ENCODE measurements around the gene ZNF467.
A peak's percentile ranks its signal among the peaks of the same experiment; 100 is the strongest.

Gene ZNF467

DNA sequence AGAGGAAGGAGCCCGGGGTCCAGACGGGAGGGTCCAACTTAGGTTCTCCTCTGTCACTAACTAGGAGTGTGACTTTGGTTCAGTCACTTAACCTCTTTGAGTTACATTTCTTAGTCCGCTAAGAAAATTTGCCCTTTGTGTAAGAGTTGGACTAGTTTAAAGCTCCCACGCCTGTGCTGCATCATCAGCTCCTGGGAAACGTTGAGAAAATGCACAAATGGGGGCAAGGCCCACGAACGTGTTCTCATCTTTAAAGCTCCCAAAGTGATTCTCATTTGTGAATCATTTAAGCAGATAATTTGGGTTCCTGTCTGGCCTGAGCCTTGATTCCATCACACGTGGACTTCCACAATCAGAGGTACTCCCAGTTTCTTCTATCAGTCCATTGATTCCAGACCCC is 6.3 kb downstream of the ZNF467 start:
- no peak for DNase-seq

DNA sequence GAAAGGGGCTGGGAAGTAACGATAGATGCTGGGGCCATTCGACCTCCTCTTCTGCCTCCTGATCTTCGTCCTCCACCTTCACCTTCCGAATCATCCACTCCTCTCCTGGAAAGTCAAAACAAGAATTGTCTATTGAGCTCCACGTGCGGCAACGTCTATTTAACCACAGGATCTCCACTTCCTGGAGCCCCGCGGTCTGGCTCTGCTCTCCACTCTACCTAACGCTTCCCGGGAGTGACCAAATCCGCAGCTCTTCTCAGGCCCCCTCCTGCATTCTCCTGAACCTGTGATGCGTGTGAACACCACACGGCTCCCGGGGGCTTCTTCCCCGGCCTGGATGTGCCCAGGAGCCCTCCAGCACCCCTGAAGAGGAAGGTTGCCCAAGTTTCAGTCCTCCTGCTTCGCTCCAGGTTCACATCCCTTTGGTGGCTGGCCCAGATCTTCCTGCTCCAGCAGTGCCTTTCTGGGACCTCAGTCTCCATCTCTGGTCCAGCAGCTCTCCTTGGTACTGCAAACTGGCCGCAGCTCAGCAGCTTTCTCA is 7.2 kb downstream of the ZNF467 start:
- no peak for DNase-seq

DNA sequence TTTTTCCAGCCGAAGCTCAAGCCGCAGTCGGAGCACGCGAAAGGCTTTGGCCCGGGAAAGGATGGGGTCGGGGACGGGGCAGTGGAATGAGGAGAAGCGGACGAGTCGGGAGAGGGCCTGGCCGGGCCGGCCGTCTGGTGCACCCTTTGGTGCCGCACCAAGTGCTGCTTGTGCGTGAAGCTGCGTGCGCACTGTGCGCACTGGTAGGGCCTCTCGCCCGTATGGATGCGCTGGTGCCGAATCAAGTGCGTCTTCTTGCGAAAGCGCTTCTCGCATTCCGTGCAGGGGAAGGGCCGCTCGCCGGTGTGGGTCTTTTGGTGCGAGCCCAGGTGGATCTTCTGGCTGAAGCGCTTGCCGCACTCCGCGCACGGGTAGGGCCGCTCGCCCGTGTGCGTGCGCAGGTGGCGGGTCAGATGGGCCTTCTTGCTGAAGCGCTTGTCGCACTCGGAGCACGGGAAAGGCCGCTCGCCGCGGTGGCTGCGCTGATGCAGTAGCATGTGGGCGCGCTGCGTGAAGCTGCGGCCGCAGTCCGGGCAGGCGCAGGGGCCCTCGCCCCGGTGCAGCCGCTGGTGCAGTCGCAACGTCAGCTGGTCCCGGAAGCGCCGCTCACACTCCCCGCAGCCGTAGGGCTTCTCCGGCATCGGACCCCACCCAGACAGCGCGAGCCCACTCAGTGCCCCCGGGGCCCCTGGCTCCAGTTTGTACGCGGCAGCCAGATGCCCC is 7.8 kb downstream of the ZNF467 start:
- DNase-seq: no peak

DNA sequence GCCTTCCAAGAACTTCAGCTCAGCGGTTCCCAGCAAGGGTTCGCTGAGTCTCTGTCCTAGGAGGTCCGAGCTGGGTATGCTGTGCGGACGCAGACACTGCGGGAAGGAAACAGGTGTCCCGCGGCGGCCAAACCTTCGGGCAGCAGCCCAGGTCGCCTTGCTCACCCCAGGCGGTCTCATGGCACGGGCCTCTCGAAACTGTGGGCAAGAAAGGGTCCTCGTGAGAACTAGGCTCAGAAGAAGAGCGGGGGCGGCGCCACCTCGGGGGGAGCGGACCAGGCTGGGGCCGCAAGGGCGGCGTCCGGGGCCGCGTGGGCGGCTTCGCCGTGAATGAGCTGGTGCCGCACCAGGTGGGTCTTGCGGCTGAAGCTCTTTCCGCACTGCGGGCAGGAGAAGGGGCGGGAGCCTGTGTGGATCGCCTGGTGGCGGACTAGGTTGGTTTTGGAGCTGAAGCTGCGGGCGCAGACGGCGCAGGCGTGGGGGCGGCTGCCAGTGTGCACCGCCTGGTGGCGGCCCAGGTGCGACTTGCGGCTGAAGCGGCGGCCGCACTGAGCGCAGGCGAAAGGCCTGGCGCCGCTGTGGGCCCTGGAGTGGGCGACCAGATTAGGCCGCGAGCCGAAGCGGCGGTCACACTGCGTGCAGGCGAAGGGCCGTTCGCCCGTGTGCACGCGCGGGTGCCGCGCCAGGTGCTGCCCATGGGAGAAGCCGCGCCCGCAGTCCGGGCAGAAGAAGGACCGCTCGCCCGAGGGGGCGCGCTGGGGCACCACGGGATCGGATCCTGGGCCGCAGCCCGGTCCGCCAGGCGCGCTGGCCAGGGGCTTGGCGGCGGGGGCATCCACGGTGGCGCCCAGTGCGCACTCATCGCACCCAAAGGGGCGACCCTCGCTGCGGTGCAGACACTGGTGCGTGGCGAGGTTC is 8.6 kb downstream of the ZNF467 start:
- DNase-seq: no peak

DNA sequence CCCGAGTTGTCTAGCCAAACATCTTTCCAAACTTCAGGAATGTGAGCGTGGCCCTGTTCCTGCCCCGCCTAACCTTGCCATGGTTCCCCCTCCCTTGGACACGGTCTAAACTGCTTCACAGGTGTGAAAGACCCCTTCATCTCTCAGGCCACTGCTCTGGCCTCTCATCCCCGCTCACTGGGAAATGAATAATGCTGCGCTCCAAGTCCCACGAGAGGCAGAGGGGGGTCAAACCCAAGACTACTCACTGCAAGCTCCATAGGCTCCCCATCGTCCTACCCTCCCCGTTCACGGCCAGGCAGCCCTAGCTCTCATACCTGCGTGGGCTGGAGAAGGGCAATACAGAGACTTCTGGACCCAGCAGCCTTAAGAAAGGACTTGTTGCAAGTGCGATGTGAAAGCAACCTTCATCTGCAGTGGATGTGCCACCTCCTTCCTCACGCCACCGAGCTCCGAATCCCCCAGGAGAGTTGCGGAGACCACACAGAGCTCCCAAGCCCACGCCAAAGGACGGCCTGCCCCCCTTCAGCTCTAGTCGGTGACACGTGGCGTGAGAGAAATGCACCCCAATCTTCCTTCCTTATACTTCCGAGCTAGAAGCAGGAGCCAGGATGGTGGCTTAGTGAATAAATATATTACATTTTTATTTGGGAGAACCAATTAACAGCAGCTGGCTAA is 9.7 kb downstream of the ZNF467 start:
- no peak for DNase-seq

DNA sequence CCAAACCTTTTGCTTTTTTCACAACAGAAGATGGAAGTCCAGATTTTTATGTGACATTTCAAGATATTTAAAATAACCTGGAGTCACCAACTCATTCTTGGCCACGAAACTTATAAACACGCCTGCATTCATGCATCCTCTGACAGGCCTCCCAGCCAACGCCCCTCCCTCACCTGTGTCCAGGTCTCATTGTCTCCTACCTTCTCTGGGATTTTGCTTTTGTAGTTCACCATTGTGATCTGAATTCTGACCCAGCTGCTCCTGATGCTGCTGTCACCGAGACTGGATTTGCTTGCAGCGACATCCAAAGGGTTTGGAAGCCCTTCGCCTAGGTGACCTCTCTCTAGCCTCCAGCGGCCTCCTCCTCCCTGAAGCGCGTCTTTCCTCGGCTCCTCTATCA is 10.8 kb downstream of the ZNF467 start:
- DNase-seq: no peak

DNA sequence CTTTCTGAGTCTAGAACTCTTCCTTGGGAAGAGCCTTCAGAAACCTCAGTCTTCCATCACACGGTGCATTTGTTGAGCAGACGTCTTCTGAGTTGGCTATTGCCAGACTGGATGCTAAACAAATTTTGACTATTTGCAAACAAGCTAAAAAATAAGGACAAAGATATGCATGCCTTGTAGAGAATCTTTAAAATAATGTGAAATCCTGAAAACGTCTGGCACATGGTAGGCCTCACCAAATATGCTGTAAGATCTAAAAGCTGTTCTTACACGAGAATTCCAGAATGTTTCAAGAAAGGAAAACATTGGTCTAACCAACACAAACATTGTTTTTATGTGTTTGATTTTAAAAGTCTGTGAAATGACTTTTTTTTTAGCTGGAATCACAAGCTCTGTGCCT is 11.3 kb downstream of the ZNF467 start:
- DNase-seq: no peak

DNA sequence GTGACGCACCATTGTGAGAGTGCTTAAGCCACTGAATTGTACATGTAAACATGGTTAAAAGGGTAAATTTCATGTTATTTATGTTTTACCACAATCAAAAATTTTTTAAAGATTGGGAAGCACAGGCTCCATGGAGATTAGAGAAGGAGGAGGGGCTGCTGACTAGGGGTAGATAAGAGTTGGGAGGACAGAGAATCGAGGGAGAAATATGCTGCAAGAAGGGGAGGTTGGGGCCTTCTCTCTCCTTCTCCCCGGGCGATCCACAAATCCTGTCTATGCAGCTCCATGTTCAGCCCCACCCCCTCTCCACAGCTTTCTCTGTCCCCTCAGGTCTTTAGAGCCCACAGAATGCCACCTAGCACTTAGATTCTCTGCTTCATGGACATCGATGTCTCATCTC is 12.1 kb downstream of the ZNF467 start:
- DNase-seq: no peak

DNA sequence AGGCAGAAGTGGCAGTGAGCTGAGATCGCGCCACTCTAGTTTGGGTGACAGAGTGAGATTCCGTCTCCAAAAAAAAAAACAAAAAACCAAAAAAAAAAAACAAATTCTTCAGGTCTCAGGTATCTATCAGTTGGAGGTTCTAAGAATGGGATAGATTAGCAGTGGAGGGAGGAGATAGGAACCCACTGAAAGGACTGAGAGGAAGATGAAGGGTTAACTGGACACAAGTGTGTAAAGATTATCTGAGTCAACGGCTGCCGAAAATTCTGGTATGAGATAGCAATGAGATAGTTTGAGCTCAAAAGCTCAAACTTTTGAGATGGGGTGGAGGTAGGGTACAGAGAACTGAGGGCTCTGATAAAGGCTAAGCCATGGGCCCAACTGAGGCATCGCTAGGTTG is 12.8 kb downstream of the ZNF467 start:
- no peak for DNase-seq

DNA sequence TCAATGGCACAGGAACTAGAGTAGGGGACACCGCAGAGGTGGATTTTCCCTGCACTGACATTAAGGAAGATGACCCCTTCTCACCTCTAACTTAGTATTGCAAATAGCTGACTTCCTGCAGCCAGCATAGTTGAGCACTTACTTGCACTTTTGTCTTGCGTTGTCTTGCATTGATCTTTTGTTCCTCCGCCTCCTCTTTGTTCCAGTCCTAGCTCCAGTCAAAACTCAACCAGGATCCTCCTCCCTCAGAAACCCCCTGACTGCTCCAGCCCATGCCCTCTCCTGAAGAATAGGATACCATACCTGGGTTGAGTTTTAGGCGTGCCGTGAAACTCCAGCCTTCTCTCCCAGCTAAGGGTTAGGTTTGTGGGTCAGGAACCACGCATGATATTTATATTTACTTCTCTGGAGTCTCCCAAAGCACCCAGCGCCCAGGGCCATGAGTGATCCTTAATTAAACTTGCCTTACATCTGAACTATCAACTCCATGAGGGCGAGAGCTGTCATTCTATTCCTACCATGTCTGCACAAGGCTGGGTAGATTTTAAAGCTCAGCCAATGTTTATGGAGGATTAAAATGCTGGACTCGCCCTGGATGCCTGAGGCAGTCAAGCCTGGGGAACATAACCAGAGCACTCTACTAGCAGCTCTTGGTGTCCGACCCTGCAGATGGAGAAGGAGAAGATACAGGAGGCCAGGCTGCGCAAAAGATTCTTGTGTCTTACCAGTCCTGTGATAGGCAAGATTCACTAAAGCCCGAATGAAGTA is 14.1 kb downstream of the ZNF467 start:
- DNase-seq: no peak

DNA sequence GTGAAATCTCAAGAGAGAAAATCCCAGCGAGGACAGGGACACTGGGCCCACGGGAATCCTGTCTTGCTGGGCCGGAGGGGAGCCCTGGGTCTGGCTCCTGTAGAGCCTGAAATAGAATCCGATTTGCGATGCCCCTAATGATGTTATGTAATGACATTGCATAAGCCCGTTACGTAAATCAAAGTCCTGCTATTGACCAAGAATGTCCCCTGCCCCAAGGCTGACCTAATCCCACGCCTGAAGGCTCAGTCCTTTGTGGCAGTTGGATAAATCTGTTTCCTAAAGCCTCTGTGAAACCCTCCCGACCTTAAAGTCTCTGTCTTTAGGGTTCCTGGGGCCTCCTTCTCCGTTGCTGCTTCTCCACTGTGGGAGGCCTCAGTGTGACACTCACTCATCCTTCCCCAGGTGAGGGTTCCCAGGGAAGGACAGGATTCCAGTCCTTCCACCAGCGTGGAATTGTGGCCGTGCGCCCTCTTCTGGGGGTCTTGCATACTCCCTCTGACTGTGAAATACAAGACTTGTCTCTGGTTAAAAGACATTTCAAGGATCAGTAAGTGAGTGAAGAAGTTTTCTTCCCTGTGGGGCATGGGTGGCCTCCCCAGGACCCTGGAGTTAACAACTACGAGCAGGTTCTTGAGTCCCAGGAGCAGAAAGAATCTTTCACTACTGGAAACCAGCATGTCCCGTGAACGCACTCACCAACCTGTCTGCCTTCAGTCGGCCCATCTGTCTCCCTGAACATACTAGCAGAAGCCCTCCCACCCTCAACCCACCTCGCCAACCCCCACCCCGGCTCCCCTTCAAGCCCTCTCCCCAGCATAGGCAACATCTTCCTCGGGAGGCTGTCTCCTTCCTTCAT is 19.8 kb downstream of the ZNF467 start:
- DNase-seq: no peak

DNA sequence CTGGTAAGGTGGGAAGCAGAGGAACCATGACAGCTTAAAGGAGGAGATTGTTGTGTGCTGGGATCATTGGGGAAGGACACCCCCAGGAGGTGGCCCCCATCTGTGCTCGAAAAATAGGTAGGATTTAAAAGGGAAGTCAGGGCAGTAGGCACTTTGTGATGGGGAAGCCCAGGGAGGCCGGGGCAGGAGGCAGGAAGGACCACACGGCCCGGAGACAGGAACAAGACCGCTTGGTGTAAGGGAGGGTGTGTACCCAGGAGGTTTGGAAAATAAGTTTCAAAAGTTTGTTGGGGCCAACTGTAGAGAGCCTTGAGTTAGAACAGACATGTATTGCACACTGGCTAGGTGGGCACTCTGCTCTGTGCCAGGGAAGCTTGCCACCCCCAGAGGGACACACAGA is 20.7 kb downstream of the ZNF467 start:
- no peak for DNase-seq

DNA sequence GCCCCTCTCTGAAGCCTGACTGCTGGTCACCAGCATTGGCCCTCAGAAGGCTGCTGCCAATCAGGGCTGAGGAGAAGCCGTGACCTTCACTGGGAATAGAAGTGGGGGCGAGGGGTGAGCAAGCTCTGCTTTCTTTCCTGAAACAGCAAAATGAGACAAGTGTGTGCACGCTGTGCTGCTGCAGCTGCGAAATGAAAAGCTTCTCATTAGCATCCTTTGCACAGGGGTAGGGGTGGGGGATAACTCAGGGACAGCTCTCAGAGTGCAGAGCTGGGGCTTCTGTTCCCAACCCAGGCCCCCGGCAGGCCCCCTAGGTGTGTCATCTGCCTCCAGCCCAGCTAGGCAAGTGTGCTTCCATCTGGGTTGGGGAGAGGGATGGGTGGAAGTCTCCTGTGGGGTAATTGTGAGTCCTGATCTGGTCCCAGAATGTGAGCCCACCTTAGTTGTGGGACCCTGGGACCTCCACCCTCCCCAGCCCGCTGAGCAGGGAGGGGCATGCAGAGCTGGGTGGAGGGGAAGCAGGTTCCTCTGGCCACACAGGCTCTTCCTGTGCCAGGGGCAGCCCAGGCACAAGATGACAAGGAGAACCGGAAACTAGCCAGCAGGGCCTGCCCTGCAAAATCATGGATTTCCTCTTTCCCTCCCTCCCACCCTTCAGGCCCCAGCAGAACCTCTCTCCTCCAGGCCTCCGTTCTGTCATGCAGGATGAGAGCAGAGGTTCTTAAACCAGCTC is 22.2 kb downstream of the ZNF467 start:
- DNase-seq: no peak

DNA sequence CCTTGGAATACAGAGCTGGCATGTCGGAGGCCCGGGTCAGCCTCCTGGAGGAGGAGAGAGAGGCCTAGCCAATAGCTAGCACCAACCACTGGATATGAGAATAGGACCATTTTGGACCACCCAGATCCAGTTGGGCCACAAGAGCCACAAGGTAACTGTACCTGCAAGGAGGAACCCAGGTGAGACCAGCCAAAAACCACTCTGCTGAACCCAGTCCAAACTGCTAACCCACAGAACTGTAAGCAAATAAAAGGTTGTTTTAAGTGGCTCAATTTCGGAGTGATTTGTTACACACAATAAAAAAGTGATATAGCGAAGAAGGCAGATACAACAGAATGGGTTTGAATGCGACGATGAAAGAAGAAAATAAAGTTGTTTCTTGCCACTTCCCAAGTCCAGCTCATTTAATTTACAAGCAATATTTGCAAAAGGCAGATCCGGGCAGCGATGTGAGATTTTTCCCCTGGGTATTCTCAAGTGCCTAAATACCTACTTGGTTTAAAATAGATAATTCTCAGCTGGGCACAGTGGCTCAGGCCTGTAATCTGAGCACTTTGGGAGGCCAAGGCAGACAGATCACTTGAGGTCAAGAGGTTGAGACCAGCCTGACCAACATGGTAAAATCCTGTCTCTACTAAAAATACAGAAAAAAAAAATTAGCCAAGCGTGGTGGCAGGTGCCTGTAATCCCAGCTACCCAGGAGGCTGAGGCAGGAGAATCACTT is 23.1 kb downstream of the ZNF467 start:
- DNase-seq: no peak

DNA sequence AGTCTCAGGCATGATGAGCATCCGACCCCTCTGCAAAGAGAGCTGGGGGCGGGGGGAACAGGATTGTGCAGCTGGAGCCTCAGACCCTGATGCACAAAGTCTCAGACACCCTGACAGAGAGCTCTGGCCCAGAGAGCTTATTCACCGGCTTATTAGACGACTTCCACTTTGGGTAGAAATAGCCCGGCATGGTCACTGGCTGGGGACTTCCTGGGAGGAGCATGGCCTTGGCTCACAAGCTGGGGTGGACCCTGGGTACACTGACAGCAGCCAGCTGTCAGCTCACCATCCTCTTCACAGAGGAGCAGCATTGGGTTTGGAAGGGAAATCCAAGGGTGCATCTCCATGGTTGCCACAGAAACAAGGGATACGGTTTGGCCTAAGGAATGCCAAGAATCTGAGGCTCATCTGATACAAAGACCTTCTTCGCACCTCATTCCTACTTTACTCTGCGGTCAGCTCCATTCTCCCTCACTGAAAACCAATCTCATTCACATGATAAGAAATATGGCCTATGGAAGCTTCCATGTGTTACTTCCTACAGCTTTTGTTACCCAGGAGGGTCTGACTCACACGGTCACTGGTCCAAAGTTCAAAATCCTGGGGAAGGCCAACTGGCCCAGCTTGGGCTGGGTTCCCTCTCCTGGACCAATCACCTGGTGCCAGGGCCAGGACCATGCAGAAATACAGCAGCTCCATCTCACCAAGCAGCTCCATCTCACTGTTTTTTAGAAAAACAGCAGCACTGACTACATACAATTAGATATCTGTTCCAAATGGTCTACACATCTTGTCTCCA is 25.1 kb downstream of the ZNF467 start:
- DNase-seq: no peak

DNA sequence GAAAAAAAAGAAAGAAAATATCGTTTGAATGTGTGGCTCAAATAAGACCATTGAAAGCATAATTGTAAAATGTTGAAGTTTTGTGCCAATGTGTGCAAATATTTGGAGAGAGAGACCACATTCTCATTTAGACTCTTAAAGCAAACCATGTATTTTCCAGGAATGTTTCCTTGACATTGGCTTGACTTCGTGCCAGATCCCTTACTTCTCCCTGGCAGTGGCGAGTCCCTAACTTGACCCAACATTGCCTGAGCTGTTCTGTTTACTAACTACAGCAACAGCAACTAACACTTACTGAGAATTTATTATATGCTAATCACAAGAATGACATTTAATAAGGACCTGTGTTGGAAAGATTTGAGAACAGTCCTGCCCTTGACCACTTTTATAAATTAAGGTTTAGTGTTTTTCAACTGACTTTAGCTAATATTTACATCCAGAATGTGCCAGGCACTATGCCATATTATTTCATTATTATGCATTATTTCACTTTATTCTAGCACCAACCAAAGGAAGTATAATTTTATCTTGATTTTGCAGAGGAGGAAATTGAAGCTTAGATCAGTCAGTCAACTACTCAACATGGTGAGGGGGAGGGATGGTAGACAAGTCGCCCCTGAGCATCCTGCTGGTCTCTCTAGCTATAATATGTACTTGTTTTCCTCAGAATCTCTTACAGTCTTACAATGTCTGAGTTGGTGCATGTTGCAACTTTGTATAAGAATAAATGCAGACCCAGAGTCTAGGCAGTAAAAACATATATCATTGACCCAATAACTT is 29.7 kb downstream of the ZNF467 start:
- DNase-seq: no peak

DNA sequence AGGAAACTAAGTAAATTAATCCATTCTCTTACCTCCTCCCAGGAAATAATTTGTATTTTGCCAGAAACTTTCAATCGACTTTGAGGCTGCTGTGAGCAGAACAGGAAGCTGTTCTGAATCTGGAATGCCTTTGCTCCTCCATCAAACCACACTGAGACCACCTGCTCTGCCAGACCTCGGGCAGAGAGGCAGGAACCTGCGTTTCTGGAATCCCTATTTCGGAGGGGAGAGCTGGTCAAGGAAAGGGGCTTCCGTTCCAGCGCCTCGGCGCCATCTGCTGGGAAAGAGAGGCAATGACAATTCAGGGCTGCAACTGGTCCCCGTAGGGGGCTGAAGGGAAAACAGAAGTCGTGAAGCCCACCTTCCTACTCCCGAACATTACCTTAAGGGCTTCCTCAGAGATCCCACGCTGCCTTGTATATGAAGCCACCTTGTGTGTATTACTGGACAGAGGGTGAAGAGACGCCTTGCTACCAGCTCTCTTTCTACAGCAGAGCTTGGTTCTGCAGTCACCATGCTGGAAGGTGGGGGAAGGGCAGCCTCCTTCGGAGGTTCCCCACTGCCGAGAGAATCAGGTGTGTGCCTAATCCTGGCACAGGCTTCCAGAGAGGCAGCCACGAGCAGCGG is 31.2 kb downstream of the ZNF467 start:
- DNase-seq: peak; percentile 66

DNA sequence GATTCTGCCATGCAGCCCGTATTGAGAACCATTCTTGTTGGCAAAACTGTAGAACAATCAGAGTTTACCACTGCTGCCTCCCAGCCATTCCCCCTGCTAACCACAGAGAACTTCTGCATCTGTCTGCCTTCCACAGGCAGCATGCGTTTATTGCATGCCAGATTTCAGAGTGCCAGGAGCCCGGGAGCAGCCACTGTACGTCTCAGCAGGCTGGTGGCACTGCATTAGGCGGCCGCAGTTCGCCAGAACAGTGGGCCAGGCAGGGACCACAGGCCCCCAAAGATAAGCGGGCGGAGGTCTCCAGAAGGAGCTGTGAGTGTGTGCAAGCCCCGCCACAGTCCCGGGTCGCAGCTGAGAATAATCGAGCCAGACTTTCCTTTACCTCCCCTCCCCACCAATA is 31.8 kb downstream of the ZNF467 start:
- DNase-seq: no peak

Data from activated CD4-positive, alpha-beta T cell treated with anti-CD3 and anti-CD28 coated beads, Interleukin-2, amount 50 U/mL, for 16 hours (primary cell).